Activated gamma-delta T cell treated with anti-CD3 and anti-CD28 coated beads, Interleukin-2, amount 50 U/mL, for 16 hours (primary cell): Measurements from ENCODE around the gene PLEKHA4.
"Not testable (repeated sequence)": the region's sequence is repeated elsewhere in the genome, so short reads cannot be mapped to it uniquely, and the experiment has no call there.

ENCODE experiments used
- DNase-seq: peaks from one replicate; pipeline ENCODE4 v3.0.0-alpha.2; 2020; ENCODE audit warnings: low read depth

The PLEKHA4 gene

GRCh38 chr19:48889496-48889895 is 21.1 kb upstream of the PLEKHA4 start:
- not testable (repeated sequence) for DNase-seq

GRCh38 chr19:48887861-48888612 is 19.6 kb upstream of the PLEKHA4 start:
- no peak for DNase-seq

GRCh38 chr19:48883726-48884125 is 15.3 kb upstream of the PLEKHA4 start:
- DNase-seq = no peak

- no peak for DNase-seq
These were observed 13.6 kb upstream of the PLEKHA4 start for GRCh38 chr19:48881741-48882657.

GRCh38 chr19:48879696-48880095 is 11.3 kb upstream of the PLEKHA4 start:
- not testable (repeated sequence) for DNase-seq

- no peak for DNase-seq
These were observed 10.7 kb upstream of the PLEKHA4 start for GRCh38 chr19:48879025-48879637.

GRCh38 chr19:48878196-48879024 is 10.0 kb upstream of the PLEKHA4 start:
- no peak for DNase-seq

- DNase-seq = no peak
These were observed 9.4 kb upstream of the PLEKHA4 start for GRCh38 chr19:48877855-48878195.

GRCh38 chr19:48876043-48876981 is 7.9 kb upstream of the PLEKHA4 start:
- DNase-seq = not testable (repeated sequence)

GRCh38 chr19:48874303-48875135 is 6.1 kb upstream of the PLEKHA4 start:
- no peak for DNase-seq

- DNase-seq = no peak
These were observed 5.3 kb upstream of the PLEKHA4 start for GRCh38 chr19:48873476-48874302.

- DNase-seq = peak; percentile 59
These were observed 4.6 kb upstream of the PLEKHA4 start for GRCh38 chr19:48872884-48873475.

GRCh38 chr19:48872182-48872883 is 3.9 kb upstream of the PLEKHA4 start, which contains the start of gene PPP1R15A:
Gene PPP1R15A (plus strand): TSS chr19:48872421. CDS start chr19:48873234, 813 bp downstream.
- peak; percentile 98 for DNase-seq

- DNase-seq = not testable (repeated sequence)
These were observed 3.2 kb upstream of the PLEKHA4 start for GRCh38 chr19:48871471-48872181.

GRCh38 chr19:48870048-48870447 is 1.6 kb upstream of the PLEKHA4 start:
- no peak for DNase-seq

GRCh38 chr19:48867746-48868113 is 687 bp downstream of the PLEKHA4 start:
- DNase-seq = no peak

- DNase-seq = no peak
These were observed 1.2 kb downstream of the PLEKHA4 start for GRCh38 chr19:48867123-48867745.
